ENCODE results near the gene FCSK.

DNA sequence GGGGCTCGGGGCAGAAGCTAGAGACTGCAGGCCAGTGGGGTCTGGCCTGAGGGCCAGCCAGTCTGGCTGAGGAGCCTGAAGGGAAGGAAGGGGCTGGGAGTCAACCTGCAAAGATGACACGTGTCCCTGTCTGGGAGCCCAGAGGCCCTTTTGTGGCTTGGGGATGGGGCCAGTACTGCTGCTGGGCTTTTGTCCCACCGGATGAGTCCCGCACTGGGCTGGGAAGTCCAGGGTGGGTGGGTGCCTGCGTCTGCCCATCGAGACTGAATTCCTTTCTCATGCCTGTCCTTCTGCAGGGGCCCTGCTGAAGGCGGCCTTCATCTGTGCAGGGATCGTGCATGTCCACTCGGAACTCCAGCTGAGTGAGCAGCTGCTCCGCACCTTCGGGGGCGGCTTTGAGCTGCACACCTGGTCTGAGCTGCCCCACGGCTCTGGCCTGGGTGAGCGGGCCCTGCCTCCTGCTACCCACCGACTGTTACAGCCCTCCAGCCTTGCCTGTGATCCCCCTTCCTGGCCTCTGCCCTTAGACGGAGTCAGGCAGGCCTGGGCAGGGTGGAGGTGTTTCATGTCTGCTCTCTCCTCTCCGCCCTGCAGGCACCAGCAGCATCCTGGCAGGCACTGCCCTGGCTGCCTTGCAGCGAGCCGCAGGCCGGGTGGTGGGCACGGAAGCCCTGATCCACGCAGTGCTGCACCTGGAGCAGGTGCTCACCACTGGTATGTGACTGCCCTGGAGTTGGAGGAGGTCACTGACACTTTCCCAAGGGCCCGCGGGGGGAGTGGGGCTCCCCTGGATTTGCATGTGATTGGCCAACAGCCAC is 20.9 kb downstream of the FCSK start:
- TF ChIP-seq GATA3 (IDR thresholded peaks at IDR 0.05; ENCODE audit: low read depth, low read length) (no peak), GATA2 (IDR thresholded peaks at IDR 0.05; ENCODE audit: low read depth, low read length) (no peak)

All from SH-SY5Y (cell line).